HCEC 1CT (cell line): ENCODE data around the gene CPS1.

Experiments
- DNase-seq: peaks from one replicate; pipeline ENCODE4 v3.0.0-alpha.2; 2017

Gene CPS1

DNA sequence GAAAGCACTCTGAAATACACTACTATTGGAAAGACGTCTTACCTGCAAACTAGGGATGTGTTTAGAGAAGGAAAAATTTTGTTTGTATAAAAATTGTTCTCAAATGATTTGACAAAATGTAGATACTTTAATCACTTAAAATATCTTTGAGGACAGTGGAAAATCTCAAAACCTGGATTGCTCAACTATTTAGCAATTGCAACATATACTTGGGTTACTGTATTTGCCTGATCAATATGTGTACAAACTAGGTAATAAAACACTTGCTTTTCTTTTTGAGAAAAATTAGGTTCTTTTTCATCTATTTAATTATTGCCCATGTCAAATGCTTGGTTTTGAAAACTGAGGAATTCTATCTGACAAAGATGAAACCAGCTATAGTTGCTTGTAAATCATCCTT lies 60.9 kb downstream of the CPS1 start:
- no peak for DNase-seq

DNA sequence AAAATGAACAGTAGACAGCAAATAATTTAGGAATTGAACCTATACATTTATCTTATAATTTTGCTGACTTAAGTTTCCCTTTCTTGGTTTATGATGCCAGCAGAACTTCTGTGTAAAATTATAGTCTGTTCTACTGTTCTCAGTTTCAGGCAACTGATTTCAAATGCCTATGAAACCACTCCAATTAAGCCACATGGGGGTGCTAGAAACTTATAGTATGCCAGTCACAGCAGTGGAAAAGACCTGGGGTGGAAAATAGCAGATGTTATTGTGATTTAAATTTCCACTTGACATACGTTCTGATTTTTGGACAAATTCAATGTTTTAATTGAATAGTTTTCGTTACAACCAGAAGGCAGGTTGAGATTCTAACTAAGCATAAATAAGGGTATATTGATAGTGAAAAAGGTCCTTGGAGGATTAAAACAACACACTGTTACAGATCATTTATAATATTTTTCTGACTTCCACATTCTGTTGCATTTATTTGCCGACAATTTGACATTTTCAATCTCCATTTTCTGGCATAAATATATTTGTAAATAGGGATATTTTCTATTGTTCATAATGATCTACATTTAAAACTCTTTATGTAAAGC lies 61.4 kb downstream of the CPS1 start:
- DNase-seq: peak; percentile 53

GRCh38 chr2:210620456-210620855 lies 64.1 kb downstream of the CPS1 start:
- no peak for DNase-seq

DNA sequence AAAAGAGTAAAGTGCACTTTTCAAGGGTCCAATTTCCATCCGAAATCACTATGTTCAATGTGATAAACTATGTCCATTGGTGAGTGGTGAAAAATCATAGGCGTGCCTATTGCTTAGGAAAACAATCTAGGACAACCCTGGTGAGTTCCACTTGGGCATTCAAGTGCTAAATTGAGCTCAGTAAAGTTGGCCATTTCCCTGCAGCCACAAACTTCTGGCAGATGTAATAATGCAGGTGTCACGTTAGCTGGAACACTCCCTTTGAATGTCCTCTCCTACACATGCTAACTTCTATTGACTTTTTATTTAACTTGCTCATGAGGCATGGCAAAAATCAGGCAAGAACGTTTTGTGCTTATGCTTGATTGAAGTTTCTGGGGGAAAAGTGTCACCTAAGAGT lies 67.1 kb downstream of the CPS1 start:
- no peak for DNase-seq

DNA sequence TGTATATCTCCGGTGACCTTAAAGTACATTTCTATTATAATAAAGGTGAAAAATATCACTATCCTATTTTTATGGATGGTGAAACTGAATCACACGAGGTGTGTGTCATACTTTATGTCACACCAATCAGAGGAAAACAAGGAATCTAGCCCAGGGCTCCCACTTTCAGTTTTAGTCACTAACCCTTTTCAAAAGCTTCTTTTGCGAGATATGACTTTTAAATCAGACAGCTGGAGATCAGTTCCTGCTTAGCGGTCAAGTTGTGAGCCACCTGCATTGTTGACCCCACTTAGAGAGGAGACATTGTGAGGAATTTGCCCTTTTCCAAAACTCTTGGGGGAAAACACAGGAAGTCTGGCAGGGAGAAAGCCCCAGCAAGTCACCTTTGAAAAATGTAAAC lies 70.5 kb downstream of the CPS1 start:
- peak; percentile 27 for DNase-seq

DNA sequence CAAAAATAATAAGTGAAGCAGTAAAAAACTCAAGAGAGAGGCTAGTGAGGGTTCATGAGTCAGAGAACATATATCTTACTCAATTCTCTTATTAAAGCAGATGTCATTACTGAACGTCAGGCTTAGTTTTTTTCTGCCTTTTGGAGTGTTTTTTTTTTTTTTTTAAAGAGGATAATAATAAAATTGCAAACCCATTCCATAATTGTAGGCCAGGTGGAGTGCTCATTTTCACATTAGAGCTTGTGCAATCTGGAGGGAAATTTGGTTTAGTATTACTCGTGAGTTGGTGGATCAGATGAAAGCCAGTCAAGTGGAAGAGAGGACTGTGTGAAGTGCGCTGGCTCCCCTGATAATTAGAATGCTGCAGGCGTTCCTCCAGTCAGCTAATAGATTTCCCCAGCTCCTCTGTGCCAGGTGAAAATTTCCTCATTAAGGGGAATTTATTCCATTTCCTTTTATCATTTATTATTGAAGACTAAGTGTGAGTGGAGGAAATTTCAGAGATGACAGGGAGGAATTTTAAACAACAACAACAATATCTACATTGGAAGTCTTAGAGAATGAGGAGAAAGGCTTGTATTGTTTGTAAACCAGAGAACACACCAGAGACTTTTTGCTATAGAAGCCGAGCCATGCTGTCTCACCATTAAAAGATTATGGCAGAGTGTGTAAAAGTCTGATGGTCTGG lies 74.6 kb downstream of the CPS1 start:
- DNase-seq: peak; percentile 18

DNA sequence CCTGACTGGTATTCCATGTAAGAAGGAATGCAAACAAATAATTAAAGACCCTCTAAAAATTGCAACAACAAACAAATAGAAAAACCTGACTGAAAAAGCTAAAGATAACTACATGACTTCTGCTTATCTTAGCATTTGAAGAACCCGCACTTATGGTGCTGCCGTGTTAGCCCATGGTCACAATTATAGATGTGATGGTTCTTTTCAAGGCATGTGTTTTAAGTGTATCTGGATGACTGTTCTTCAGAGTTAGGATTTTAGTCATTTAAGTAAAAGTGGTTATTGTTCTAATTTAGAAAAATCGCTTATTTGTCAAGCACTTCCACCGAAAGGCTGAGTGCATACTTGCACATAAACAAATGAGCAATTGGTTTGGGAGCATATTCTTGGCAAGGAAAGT lies 77.3 kb downstream of the CPS1 start:
- no peak for DNase-seq

DNA sequence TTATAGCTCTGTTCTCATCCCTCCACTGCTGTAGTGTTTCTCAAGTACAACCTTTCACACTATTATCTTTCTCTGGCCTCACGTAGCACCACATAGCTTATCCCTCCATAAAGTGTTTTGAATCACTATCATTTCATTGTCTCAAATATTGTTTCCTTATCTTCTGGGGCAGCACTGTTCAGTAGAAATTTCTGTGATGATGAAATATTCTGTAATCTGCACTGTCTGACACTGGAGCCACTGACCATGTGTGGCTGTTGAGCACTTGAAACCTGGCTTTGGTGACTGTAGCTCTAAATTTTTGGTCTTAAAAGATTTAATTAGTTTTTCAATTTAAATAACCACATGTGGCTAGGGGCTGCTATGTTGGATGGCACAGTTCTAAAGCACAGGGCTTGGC lies 78.9 kb downstream of the CPS1 start:
- DNase-seq: no peak

DNA sequence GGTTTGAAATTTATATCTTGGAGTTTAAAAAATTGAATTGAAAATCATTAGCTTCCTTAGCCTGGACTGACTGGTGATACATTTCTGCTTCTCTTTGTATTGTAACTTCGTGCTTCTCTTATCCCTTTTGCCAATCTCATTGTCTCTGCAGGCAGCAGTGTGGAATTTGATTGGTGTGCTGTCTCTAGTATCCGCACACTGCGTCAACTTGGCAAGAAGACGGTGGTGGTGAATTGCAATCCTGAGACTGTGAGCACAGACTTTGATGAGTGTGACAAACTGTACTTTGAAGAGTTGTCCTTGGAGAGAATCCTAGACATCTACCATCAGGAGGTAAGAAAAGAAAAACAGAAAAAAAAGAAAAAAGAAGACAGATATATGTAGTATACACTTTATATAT lies 85.9 kb downstream of the CPS1 start:
- DNase-seq: no peak

DNA sequence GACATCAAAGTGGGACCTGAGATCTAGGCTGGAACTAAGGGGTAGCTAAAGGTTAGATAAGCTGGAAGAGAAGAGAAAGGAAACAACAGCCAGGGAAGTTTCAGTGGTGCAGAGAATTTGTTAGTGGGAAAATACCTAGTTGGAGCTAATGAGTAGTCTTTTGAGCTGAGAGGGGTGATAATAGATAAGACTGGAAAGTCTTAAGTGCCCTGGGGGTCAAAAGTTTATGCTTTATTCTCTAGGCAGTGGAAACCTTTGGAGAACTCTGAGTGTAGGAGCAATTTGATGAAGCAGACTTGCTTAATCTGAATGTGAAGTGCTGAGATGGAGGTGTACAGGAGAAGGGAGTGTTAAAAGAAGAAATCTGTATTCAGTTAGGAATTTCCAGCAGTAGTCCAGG lies 90.8 kb downstream of the CPS1 start:
- no peak for DNase-seq

GRCh38 chr2:210654091-210654490 lies 97.7 kb downstream of the CPS1 start:
- peak; percentile 46 for DNase-seq

DNA sequence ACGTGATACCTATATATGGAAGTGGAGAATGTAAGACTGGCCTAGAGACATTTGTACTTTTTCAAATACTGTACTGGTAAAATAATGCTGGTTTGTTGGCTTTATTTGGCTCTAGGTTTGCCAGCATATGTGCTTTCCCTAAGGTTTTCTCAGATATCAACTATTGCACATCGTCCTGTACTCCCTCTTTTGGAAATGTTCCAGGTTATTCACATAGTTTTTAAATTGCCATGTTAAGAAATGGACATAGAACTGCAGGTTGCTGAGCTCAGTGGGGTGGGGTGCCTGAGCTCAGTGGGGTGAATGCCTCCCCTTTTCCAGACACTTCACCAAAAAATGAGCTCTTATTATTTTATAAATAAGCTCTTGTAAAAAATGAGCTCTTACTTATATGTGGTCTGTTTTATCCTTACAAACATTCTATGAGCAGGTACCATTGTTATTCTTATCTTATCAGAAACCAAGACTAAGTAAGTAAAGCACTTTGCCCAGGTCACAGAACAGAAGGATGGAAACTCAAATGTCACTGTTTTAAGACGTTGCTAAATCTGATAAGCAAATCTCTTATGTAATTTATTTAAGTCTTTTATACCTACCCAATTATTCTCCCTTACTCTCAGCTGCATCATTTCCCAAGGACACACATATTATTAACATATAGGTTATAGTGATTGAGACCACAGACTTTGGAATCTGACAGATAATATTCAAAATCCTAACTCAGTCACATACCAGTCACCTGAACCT lies 99.0 kb downstream of the CPS1 start:
- DNase-seq: no peak

- no peak for DNase-seq
Observed at GRCh38 chr2:210657874-210658273, 101.5 kb downstream of the CPS1 start.

GRCh38 chr2:210660751-210661150 lies 104.4 kb downstream of the CPS1 start:
- DNase-seq: no peak

DNA sequence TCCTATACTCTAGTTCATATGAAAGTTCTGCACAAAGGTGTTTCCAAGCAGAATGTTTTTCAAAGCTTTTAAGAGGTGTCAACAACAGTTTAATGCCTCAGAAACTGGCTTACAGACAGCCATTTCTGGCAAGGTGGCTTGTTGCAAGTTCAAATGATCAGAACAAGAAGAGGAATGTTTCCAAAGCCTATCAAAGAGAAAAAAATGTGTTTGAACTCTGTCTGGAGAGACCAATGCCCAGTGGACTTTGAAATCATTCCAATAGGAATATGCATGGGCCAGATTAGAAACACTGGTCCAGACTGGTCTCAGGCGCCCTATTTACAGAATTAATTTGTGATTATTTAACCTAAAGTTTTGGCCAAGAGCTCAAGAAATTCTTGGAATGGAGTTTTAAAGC lies 106.2 kb downstream of the CPS1 start:
- DNase-seq: no peak

DNA sequence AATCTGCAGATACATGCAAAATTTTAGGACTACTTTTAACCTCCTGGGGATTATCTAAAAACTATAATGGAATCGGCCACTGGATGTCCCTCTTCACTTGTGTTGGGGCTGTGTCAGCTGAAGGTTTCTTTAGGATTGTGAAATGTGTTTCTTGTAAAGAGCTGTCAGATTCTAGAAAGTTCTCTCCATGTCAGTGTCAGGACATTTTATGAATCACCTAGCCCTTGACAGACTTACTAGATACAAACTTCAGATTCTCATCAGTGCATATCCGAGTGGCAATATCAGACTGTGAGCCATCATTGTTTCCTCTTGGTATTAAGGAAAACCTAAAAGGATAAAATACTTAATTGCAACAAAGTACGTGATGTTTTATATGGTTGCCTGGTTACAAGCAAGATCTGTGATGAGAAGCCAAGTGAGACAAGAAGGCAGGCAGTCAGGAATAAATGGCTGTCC lies 107.3 kb downstream of the CPS1 start:
- peak; percentile 19 for DNase-seq

DNA sequence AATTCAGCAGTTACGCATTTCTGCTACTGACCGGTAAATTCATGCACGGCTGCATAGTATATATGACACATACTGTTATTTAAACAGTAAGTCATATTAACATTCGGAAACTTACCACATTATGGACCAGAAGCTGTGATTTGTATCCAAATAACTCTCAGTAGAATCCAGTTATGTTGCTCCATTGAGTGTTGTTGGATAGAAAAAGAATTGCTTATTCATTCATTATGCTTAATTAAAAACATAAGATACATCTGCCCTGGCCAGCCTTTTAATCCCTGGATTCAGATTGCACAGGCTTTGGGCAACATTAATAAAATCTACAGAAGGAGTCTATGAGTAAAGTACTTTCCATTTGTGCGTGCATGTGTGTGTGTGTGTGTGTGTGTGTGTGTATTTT lies 111.3 kb downstream of the CPS1 start:
- DNase-seq: no peak

DNA sequence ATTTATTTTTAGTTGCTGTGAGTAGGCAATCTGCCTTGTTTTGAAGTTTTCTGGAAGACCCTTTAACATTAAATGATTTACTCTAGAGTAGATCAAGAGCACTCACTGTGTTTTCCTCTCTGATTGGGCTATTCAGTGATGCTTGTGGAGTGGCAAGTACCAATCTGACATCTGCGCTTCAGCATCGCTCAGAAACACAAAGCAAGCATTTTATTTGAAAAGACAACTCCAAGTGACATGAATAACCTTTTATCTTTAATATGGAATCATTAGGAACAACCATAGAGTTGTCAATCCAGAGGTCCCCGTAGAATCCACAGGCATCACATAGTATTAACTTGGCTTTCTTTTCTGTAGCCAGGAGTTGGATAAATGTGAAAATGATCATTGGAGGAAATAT lies 114.7 kb downstream of the CPS1 start:
- no peak for DNase-seq

GRCh38 chr2:210673117-210673516 lies 116.7 kb downstream of the CPS1 start:
- no peak for DNase-seq

- no peak for DNase-seq
Observed at GRCh38 chr2:210676067-210676466, 119.7 kb downstream of the CPS1 start.

DNA sequence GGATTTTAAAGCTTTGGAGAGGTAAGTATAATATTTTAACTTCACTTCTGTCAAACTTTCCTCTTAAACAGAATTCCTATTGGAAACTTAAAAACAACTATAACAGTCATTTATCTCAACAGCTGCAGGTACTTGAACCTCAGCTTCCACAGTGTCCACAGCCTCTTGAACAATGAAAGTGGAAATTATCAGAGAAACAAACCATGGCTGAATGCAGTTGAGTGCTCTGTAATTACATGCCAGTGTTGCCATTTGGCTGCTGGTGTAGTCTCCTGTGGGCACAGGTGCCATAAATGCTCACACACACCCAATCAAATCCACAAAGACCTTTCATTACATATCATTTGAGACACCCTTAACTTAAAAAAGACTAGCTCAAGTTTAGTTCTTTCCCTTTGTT lies 125.1 kb downstream of the CPS1 start:
- no peak for DNase-seq

DNA sequence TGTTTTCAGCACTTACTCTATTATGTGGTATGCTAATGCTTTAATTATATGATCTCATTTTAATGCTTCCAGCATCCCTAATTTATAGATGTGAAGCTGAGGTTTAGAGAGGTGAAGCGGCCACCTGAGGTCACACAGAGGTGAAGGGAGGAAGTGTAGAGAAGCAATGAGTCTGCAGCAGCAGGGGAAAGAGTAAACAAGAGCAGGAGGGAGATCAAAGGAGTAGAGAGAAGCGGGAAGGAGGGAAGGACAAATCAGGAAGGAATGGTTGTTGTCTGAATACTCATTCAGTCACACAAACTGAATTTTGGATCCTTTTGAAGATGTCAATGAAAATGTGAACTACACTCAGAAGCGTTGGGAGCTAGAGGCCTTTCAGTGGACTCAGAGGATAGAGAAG lies 130.0 kb downstream of the CPS1 start:
- no peak for DNase-seq

DNA sequence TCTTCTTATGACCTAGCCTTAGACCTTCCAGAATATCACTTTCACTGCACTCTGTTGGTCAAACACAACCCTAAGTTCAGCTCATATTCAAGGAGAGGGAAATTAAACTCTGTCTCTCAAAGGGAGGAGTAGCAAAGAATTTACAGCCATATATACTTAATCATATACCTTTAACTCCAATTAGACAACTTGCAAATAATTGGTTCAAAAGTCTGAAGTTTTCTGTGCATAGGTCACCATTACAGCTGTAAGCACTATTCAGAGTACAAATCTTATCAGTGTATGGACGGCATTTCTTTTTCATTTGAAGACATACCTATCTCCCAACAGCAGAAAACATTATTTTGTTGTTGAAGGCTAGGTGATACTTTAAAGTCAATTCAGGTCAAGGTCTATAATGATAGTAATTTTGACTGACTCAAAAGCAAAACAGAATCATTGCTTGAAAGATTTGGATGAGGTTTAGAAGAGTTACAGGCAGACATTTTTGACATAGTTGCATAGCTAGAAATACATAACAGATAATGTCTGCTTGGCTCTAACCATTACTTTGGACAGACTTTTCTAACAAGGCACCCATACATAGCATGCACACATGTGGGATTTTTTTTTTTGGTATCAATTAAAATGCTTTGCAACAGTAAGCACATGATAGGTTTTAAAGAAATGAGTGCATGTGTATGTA lies 131.5 kb downstream of the CPS1 start:
- no peak for DNase-seq

- DNase-seq: no peak
Observed at GRCh38 chr2:210707900-210708299, 151.5 kb downstream of the CPS1 start.
